ENCODE measurements around the gene UBE4A. TPM values are rescaled to one million over a fixed set of nuclear protein-coding genes. Genes with fewer than 3 reads are reported as not detected.

UBE4A gene
- total RNA-seq, 4 donors from 2014 or later, result 40.3 to 46.1 (median 44.4) TPM

- no peak within 1 kb of the TSS for H3K4me3 ChIP-seq (ENCODE audit: low read depth, poor library complexity, severe bottlenecking)
- TF ChIP-seq CTCF (IDR thresholded peaks at IDR 0.05), result no peak
- no peak for TF ChIP-seq POLR2A (IDR thresholded peaks at IDR 0.05)
- no peak for DNase-seq (ENCODE audit: low spot score in 2 of 2)
- 78 to 87% methylated on average over 13 of the region's 13 CpGs for WGBS, 2 donors
- intact Hi-C loops (cut with DNase I; ENCODE audit: low total_unique reads), result no loop called here
These were observed 16.8 kb upstream of the UBE4A start, which contains the start of gene CD3D for GRCh38 chr11:118342503-118343161. Gene CD3D (minus strand): TSS chr11:118342705. CDS start chr11:118342607, 98 bp downstream.

DNA sequence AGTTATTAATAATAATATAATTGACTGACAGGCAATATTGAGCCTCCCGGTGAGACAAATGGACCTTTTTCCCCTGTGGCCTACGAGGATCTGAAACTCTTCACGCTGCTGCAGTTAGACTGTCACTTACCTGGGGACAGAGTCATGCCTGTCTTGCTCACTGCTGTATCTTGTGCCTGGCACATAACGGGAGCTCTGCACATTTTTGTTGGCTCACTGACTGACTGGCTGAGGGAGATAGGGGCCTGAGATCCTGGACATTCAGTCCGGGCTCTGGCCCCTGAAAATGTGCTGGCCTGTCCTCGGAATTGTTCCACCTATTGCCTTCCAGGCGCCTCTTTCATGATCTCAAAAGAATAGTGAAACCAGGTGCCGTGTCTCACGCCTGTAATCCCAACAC lies 16.2 kb upstream of the UBE4A start:
- intact Hi-C loops (cut with DNase I; ENCODE audit: low total_unique reads), result no loop called here
- TF ChIP-seq CTCF (IDR thresholded peaks at IDR 0.05) (no peak), POLR2A (IDR thresholded peaks at IDR 0.05) (no peak)
- 64 to 85% methylated on average over 9 of the region's 9 CpGs for WGBS, 2 donors
- H3K4me3 ChIP-seq (ENCODE audit: low read depth, poor library complexity, severe bottlenecking), result no peak overlapping the region
- DNase-seq (ENCODE audit: low spot score in 2 of 2), result no peak

- WGBS, 2 donors, result 69 to 78% methylated on average over 6 of the region's 6 CpGs
- intact Hi-C loops (cut with DNase I; ENCODE audit: low total_unique reads), result no loop called here
- DNase-seq (ENCODE audit: low spot score in 2 of 2), result no peak
- TF ChIP-seq POLR2A (IDR thresholded peaks at IDR 0.05) (no peak), CTCF (IDR thresholded peaks at IDR 0.05) (no peak)
- no peak within 1 kb of the TSS for H3K4me3 ChIP-seq (ENCODE audit: low read depth, poor library complexity, severe bottlenecking)
These were observed 15.4 kb upstream of the UBE4A start, which contains the start of gene CD3G for GRCh38 chr11:118343981-118344515. Gene CD3G (plus strand): TSS chr11:118344344. CDS start chr11:118344424, 80 bp downstream.

DNA sequence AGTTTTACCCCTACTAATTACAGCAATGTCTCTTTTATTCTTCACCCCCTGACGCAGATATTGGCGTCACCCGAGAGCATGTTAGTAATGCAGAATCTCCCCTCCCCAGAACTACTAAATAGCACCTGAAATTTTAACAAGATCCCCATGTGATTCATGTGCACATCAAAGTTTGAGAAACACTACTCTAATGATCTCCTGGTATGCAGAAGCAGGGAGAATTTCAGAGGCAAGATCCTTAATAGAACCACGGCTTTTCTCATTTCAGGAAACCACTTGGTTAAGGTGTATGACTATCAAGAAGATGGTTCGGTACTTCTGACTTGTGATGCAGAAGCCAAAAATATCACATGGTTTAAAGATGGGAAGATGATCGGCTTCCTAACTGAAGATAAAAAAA lies 9.9 kb upstream of the UBE4A start:
- intact Hi-C loops (cut with DNase I; ENCODE audit: low total_unique reads), result no loop called here
- no peak for TF ChIP-seq CTCF (IDR thresholded peaks at IDR 0.05)
- TF ChIP-seq POLR2A (IDR thresholded peaks at IDR 0.05), result no peak

DNA sequence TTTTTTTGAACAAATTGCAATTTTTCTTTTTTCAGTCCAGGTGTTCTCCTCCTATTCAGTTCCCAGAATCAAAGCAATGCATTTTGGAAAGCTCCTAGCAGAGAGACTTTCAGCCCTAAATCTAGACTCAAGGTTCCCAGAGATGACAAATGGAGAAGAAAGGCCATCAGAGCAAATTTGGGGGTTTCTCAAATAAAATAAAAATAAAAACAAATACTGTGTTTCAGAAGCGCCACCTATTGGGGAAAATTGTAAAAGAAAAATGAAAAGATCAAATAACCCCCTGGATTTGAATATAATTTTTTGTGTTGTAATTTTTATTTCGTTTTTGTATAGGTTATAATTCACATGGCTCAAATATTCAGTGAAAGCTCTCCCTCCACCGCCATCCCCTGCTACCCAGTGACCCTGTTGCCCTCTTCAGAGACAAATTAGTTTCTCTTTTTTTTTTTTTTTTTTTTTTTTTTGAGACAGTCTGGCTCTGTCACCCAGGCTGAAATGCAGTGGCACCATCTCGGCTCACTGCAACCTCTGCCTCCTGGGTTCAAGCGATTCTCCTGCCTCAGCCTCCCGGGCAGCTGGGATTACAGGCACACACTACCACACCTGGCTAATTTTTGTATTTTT lies 6.2 kb upstream of the UBE4A start:
- H3K4me3 ChIP-seq (ENCODE audit: low read depth, poor library complexity, severe bottlenecking), result no peak overlapping the region
- DNase-seq (ENCODE audit: low spot score in 2 of 2), result no peak
- TF ChIP-seq POLR2A (IDR thresholded peaks at IDR 0.05) (no peak), CTCF (IDR thresholded peaks at IDR 0.05) (no peak)
- intact Hi-C loops (cut with DNase I; ENCODE audit: low total_unique reads), result no loop called here
- WGBS, 2 donors, result 11% methylated on average over 6 of the region's 6 CpGs

More for the DNA sequence above, 9.9 kb upstream of the UBE4A start:
- DNase-seq (ENCODE audit: low spot score in 2 of 2), result no peak
- 38 to 41% methylated on average over 6 of the region's 6 CpGs for WGBS, 2 donors
- H3K4me3 ChIP-seq (ENCODE audit: low read depth, poor library complexity, severe bottlenecking), result no peak overlapping the region

Measured in lower leg skin (tissue), 4 donors.